ENCODE data around the gene ENDOD1. TPM values are rescaled to one million over a fixed set of nuclear protein-coding genes. Genes with fewer than 3 reads are reported as not detected.
"Not testable (repeated sequence)": the region's sequence is repeated elsewhere in the genome, so short reads cannot be mapped to it uniquely, and the experiment has no call there.

The ENDOD1 gene
- polyA plus RNA-seq (2011; rRNA removed): 11.0 and 13.6 TPM in 2 replicates
- polyA minus RNA-seq (2011; rRNA and poly(A)+ RNA removed): 7.5 and 8.0 TPM in 2 replicates

GRCh38 chr11:95089620-95090542 is at the start of gene ENDOD1:
ENDOD1 (plus strand) TSS chr11:95089846; CDS start chr11:95089928, 82 bp downstream.
- Histone ChIP-seq H3K36me3 (ENCODE audit: control insufficient read depth, insufficient read depth, low read length) (no peaks in the 10 kb centered on the region), H3K27me3 (ENCODE audit: control insufficient read depth, insufficient read depth, low read length) (no peaks in the 10 kb centered on the region; the same call in 1 of the 2 replicates), H3K4me3 (ENCODE audit: low read depth, low read length) (peak within 1 kb of the TSS; percentile 69)
- CTCF ChIA-PET: interaction anchor here (0.7 to 7.0 kb wide), 6 partner anchors 9 to 684 kb away, joined by 3 to 59 read pairs (median 3); partner anchors contain the start of gene SRSF8
- DNase-seq (ENCODE audit: low read depth): no peak
- TF ChIP-seq, protein P1, sequence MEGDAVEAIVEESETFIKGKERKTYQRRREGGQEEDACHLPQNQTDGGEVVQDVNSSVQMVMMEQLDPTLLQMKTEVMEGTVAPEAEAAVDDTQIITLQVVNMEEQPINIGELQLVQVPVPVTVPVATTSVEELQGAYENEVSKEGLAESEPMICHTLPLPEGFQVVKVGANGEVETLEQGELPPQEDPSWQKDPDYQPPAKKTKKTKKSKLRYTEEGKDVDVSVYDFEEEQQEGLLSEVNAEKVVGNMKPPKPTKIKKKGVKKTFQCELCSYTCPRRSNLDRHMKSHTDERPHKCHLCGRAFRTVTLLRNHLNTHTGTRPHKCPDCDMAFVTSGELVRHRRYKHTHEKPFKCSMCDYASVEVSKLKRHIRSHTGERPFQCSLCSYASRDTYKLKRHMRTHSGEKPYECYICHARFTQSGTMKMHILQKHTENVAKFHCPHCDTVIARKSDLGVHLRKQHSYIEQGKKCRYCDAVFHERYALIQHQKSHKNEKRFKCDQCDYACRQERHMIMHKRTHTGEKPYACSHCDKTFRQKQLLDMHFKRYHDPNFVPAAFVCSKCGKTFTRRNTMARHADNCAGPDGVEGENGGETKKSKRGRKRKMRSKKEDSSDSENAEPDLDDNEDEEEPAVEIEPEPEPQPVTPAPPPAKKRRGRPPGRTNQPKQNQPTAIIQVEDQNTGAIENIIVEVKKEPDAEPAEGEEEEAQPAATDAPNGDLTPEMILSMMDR (IDR thresholded peaks at IDR 0.05; ENCODE audit: insufficient read depth, low read depth, low read length): peak; percentile 24; the same call in 1 of the 2 replicates
- POLR2A ChIA-PET: interaction anchor here (0.6 kb wide), 1 partner anchor 140 kb away, joined by 3 read pairs; no protein-coding TSS in a partner anchor

GRCh38 chr11:95042239-95042638 is 47.4 kb upstream of the ENDOD1 start:
- TF ChIP-seq, protein P1 (IDR thresholded peaks at IDR 0.05; ENCODE audit: insufficient read depth, low read depth, low read length): no peak
- H3K36me3 ChIP-seq (ENCODE audit: control insufficient read depth, insufficient read depth, low read length): no peaks in the 10 kb centered on the region
- ChIA-PET CTCF (no interaction called here), POLR2A (no interaction called here)
- H3K27me3 ChIP-seq (ENCODE audit: control insufficient read depth, insufficient read depth, low read length): peaks cover 5% of the 10 kb centered on the region
- H3K4me3 ChIP-seq (ENCODE audit: low read depth, low read length): no peak overlapping the region
- DNase-seq (ENCODE audit: low read depth): no peak

GRCh38 chr11:95042906-95043305 is 46.7 kb upstream of the ENDOD1 start:
- Histone ChIP-seq H3K4me3 (ENCODE audit: low read depth, low read length) (no peak overlapping the region), H3K36me3 (ENCODE audit: control insufficient read depth, insufficient read depth, low read length) (no peaks in the 10 kb centered on the region), H3K27me3 (ENCODE audit: control insufficient read depth, insufficient read depth, low read length) (peaks cover 5% of the 10 kb centered on the region)
- POLR2A ChIA-PET: no interaction called here
- TF ChIP-seq, protein P1 (IDR thresholded peaks at IDR 0.05; ENCODE audit: insufficient read depth, low read depth, low read length): no peak
- CTCF ChIA-PET: no interaction called here
- DNase-seq (ENCODE audit: low read depth): no peak

DNA sequence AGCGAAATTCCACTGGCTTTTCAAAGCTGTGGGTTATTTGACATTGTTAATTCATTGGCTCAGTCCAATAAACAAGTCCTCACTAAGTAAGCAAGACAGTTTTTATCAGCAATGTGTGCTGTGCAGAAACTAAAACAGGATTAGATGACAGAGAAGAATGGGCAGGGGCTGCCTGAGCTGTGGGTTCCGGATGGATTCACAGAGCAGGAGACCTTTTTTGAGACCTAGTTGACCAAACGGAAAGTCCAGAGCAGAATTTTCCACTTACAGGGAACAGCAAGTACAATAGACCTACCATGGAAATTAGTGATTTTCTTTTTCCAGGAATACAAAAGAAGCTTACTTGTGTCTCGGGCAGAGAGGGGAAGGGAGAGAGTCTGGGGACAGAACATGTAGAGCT is 45.6 kb upstream of the ENDOD1 start:
- Histone ChIP-seq H3K27me3 (ENCODE audit: control insufficient read depth, insufficient read depth, low read length) (peaks cover 5% of the 10 kb centered on the region), H3K4me3 (ENCODE audit: low read depth, low read length) (no peak overlapping the region), H3K36me3 (ENCODE audit: control insufficient read depth, insufficient read depth, low read length) (no peaks in the 10 kb centered on the region)
- TF ChIP-seq, protein P1 (IDR thresholded peaks at IDR 0.05; ENCODE audit: insufficient read depth, low read depth, low read length): no peak
- POLR2A ChIA-PET: no interaction called here
- DNase-seq (ENCODE audit: low read depth): no peak
- CTCF ChIA-PET: no interaction called here

DNA sequence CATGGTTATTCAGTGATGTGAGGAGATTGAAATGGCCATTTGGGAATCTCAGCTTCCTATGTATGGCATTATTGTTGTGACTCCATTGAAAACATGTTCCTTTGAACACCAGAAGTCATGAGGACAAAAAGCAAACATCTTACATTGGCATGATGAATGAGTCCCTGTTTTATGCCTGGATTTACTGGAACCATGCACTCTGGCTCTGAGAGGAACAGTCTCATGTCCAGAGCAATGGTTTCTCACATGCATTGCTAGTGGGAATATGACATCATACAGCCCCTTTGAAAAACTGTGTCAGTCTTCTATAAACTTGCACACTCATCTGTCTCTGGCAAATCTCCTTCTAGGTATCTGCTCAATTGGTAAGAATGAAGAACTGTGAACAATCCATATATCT is 43.8 kb upstream of the ENDOD1 start:
- CTCF ChIA-PET: interaction anchor here (0.9 to 1.1 kb wide), 2 partner anchors 10 to 23 kb away, joined by 3 to 4 read pairs; no protein-coding TSS in a partner anchor
- POLR2A ChIA-PET: no interaction called here
- H3K4me3 ChIP-seq (ENCODE audit: low read depth, low read length): no peak overlapping the region
- H3K36me3 ChIP-seq (ENCODE audit: control insufficient read depth, insufficient read depth, low read length): no peaks in the 10 kb centered on the region
- DNase-seq (ENCODE audit: low read depth): no peak
- H3K27me3 ChIP-seq (ENCODE audit: control insufficient read depth, insufficient read depth, low read length): peaks cover 5% of the 10 kb centered on the region
- TF ChIP-seq, protein P1 (IDR thresholded peaks at IDR 0.05; ENCODE audit: insufficient read depth, low read depth, low read length): no peak

DNA sequence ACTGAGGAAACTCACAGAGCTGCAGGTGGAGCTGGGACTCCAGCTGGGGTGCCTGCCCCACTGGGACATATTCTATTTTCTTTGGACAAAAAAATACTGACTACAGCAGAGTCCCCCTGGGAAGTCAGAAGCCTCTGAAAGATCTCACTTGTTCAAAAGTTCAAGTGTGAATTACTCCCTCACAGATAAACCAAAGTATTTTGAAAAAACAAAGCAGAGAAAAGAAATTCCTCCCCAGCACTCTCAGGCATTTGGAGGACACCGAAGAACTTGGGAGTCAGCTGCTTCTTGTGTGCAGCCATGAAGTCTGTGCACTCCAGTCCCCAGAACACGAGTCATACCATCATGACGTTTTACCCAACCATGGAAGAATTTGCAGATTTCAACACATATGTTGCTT is 40.5 kb upstream of the ENDOD1 start, which contains the start of gene KDM4F:
Gene KDM4F, plus strand, starts transcription at position 301 of the 400 bp plus-strand sequence.
- CTCF ChIA-PET: interaction anchor here (1.0 kb wide), 1 partner anchor 19 kb away, joined by 4 read pairs; no protein-coding TSS in a partner anchor
- DNase-seq (ENCODE audit: low read depth); H3K27me3 ChIP-seq (ENCODE audit: control insufficient read depth, insufficient read depth, low read length); H3K4me3 ChIP-seq (ENCODE audit: low read depth, low read length); POLR2A ChIA-PET; H3K36me3 ChIP-seq (ENCODE audit: control insufficient read depth, insufficient read depth, low read length): not testable (repeated sequence)
